H1 (cell line): ENCODE data around the gene SIRT6. TPM values are rescaled to one million over a fixed set of nuclear protein-coding genes. Genes with fewer than 3 reads are reported as not detected.

Source experiments
- CTCF ChIA-PET: fragments of 300-600 bp; sonication (Branson Sonifier 250); formaldehyde crosslinking; loops from one replicate; lab custom pipeline; 2021; ENCODE audit not compliant: partially characterized antibody; lab: Charles Lee
- POLR2A ChIA-PET: fragments of 300-600 bp; sonication (Branson Sonifier 250); formaldehyde crosslinking; loops from one replicate; lab custom pipeline; 2021; ENCODE audit warnings: inconsistent platforms; ENCODE audit not compliant: partially characterized antibody; lab: Charles Lee
- DNase-seq, 2 experiments: peaks; one replicate each; pipeline versions ENCODE4 v3.0.0 to v3.0.0-alpha.2; 2010 to 2022; ENCODE audit warnings: low spot score in 2 of 2, low read depth in 1 of 2, mixed read lengths in 1 of 2
- FAIRE-seq: peaks from 2 replicates; lab custom pipeline; 2011; peaks lifted over from hg19 to GRCh38; lab: Jason Lieb, UNC
- H2AFZ ChIP-seq: 2 replicates; pipeline ENCODE4 v1.8.1; 2012; ENCODE audit warnings: low read length, inconsistent platforms
- H2AK5ac ChIP-seq: 2 replicates; pipeline ENCODE4 v1.6.1; 2013; ENCODE audit warnings: low read depth, low read length
- H2BK120ac ChIP-seq: replicated peaks from 2 replicates; pipeline ENCODE3; 2013; ENCODE audit warnings: low read depth, low read length, inconsistent platforms
- H2BK12ac ChIP-seq: 2 replicates; pipeline ENCODE4 v1.6.1; 2013; ENCODE audit warnings: low read depth, low read length
- H2BK15ac ChIP-seq: 2 replicates; pipeline ENCODE4 v1.6.1; 2013; ENCODE audit warnings: low read length
- H2BK20ac ChIP-seq: 2 replicates; pipeline ENCODE4 v1.6.1; 2013; ENCODE audit warnings: low read length
- H2BK5ac ChIP-seq: 2 replicates; pipeline ENCODE4 v1.6.1; 2013; ENCODE audit warnings: low read depth, low read length
- H3K14ac ChIP-seq: 2 replicates; pipeline ENCODE4 v1.6.1; 2013; ENCODE audit warnings: inconsistent platforms; ENCODE audit not compliant: insufficient read length
- H3K18ac ChIP-seq: 2 replicates; pipeline ENCODE4 v1.6.1; 2013; ENCODE audit warnings: low read length; ENCODE audit errors: extremely low read depth
- H3K23ac ChIP-seq: 2 replicates; pipeline ENCODE4 v1.6.1; 2013; ENCODE audit warnings: inconsistent platforms; ENCODE audit not compliant: insufficient read length
- H3K23me2 ChIP-seq: 2 replicates; pipeline ENCODE4 v1.6.1; 2013; ENCODE audit warnings: low read depth, low read length
- H3K27ac ChIP-seq: 2 replicates; pipeline ENCODE4 v1.6.1; 2011; ENCODE audit warnings: low read depth, low read length, inconsistent platforms
- H3K27me3 ChIP-seq, 4 experiments: replicated peaks in 1 of 4; 1 replicate in 1 of 4; 2 replicates in 3 of 4; pipeline versions ENCODE4 v1.6.1 to v1.8.1; 2011 to 2013; ENCODE audit warnings: low read length in 3 of 4, mild to moderate bottlenecking in 3 of 4, inconsistent platforms in 2 of 4, mixed read lengths in 2 of 4, moderate library complexity in 1 of 4; ENCODE audit not compliant: control insufficient read depth in 3 of 4, insufficient read depth in 3 of 4; ENCODE audit errors: extremely low read depth in 1 of 4
- H3K36me3 ChIP-seq, 4 experiments: 2 replicates each; pipeline versions ENCODE4 v1.6.1 to v1.8.1; 2011 to 2013; ENCODE audit warnings: mild to moderate bottlenecking in 4 of 4, low read length in 3 of 4, moderate library complexity in 2 of 4, control low read depth in 1 of 4, inconsistent platforms in 1 of 4; ENCODE audit not compliant: insufficient read depth in 4 of 4, control insufficient read depth in 2 of 4
- H3K4ac ChIP-seq: replicated peaks from 2 replicates; pipeline ENCODE3; 2013; ENCODE audit warnings: low read length, low read depth, mixed read lengths, inconsistent platforms; ENCODE audit not compliant: insufficient read length
- H3K4me1 ChIP-seq, 4 experiments: replicated peaks in 1 of 4; 1 replicate in 1 of 4; 2 replicates in 3 of 4; pipeline versions ENCODE4 v1.6.1 to v1.8.1; 2011 to 2013; ENCODE audit warnings: low read length in 3 of 4, inconsistent platforms in 2 of 4, mixed read lengths in 1 of 4; ENCODE audit not compliant: insufficient read depth in 4 of 4, control insufficient read depth in 3 of 4
- H3K4me2 ChIP-seq, 2 experiments: 2 replicates each; pipeline versions ENCODE4 v1.6.1 to v1.8.1; 2011 to 2013; ENCODE audit warnings: low read depth in 2 of 2, low read length in 2 of 2, control low read depth in 1 of 2, inconsistent platforms in 1 of 2, mild to moderate bottlenecking in 1 of 2; ENCODE audit not compliant: insufficient read depth in 1 of 2
- H3K4me3 ChIP-seq, 4 experiments: fragments of 200-600, 300-600 bp in 1 of 4; sonication (generic), shearing (Covaris generic), sonication (Bioruptor Twin) in 1 of 4; 2 replicates each; pipeline versions ENCODE4 v1.5.1 to v1.8.1; 2011 to 2016; ENCODE audit warnings: low read length in 4 of 4, low read depth in 3 of 4, control low read depth in 2 of 4, inconsistent platforms in 2 of 4, mild to moderate bottlenecking in 2 of 4, mixed read lengths in 1 of 4, moderate library complexity in 1 of 4; ENCODE audit not compliant: insufficient read depth in 2 of 4; ENCODE audit errors: extremely low read depth in 1 of 4
- H3K56ac ChIP-seq: replicated peaks from 2 replicates; pipeline ENCODE3; 2013; ENCODE audit warnings: low read depth, mild to moderate bottlenecking, mixed read lengths, low read length, inconsistent platforms; ENCODE audit not compliant: insufficient read length
- H3K79me1 ChIP-seq: 2 replicates; pipeline ENCODE4 v1.6.1; 2013; ENCODE audit warnings: low read depth, low read length, control low read depth
- H3K79me2 ChIP-seq, 2 experiments: 2 replicates each; pipeline versions ENCODE4 v1.6.1 to v1.8.1; 2012 to 2013; ENCODE audit warnings: low read length in 2 of 2, mild to moderate bottlenecking in 2 of 2, inconsistent platforms in 1 of 2; ENCODE audit not compliant: insufficient read depth in 2 of 2, control insufficient read depth in 1 of 2
- H3K9ac ChIP-seq, 4 experiments: replicated peaks in 1 of 4; 1 replicate in 1 of 4; 2 replicates in 3 of 4; pipeline versions ENCODE4 v1.6.1 to v1.8.1; 2011 to 2013; ENCODE audit warnings: low read depth in 3 of 4, low read length in 3 of 4, control low read depth in 2 of 4, mild to moderate bottlenecking in 2 of 4, moderate library complexity in 2 of 4, inconsistent platforms in 1 of 4; ENCODE audit errors: extremely low read depth in 1 of 4
- H3K9me3 ChIP-seq, 2 experiments: 2 replicates each; pipeline versions ENCODE4 v1.6.1 to v1.8.1; 2012 to 2013; ENCODE audit warnings: mild to moderate bottlenecking in 2 of 2, moderate library complexity in 2 of 2, control low read depth in 1 of 2, inconsistent platforms in 1 of 2, low read depth in 1 of 2, low read length in 1 of 2, mixed read lengths in 1 of 2; ENCODE audit not compliant: insufficient read depth in 2 of 2
- H4K20me1 ChIP-seq, 2 experiments: replicated peaks in 1 of 2; 2 replicates each; pipeline versions ENCODE3 to v1.8.1; 2011 to 2013; ENCODE audit warnings: inconsistent platforms in 2 of 2, low read length in 2 of 2, mild to moderate bottlenecking in 1 of 2; ENCODE audit not compliant: insufficient read depth in 2 of 2, control insufficient read depth in 1 of 2
- H4K5ac ChIP-seq: 2 replicates; pipeline ENCODE4 v1.6.1; 2013; ENCODE audit warnings: low read length, low read depth, mixed read lengths, inconsistent platforms; ENCODE audit not compliant: insufficient read length
- H4K8ac ChIP-seq: 2 replicates; pipeline ENCODE4 v1.8.0; 2013; ENCODE audit warnings: mild to moderate bottlenecking, moderate library complexity, low read length, inconsistent platforms; ENCODE audit not compliant: insufficient read depth; ENCODE audit errors: extremely low read depth
- H4K91ac ChIP-seq: replicated peaks from 2 replicates; pipeline ENCODE3; 2013; ENCODE audit warnings: low read length, mixed read lengths, inconsistent platforms; ENCODE audit not compliant: insufficient read length
- CBX5 ChIP-seq: fragments of 300-800, 300-1000 bp; sonication (generic); IDR thresholded peaks from 2 replicates; pipeline ENCODE4 v1.7.1; 2016; ENCODE audit warnings: antibody characterized with exemption, low read length, low read depth
- RAD21 ChIP-seq, 2 experiments: IDR thresholded peaks in 1 of 2; conservative IDR thresholded peaks in 1 of 2; 2 replicates each; pipeline ENCODE4 v1.6.1; 2011; ENCODE audit warnings: low read depth in 2 of 2, low read length in 2 of 2, improper control_type of control experiment in 1 of 2, inconsistent platforms in 1 of 2, mild to moderate bottlenecking in 1 of 2, moderate library complexity in 1 of 2
- SAP30 ChIP-seq: fragments of 300-600 bp; sonication (generic); IDR thresholded peaks from 2 replicates; pipeline ENCODE4 v1.7.1; 2012; ENCODE audit warnings: low read length, moderate library complexity, mild to moderate bottlenecking, inconsistent platforms; ENCODE audit not compliant: insufficient read depth, insufficient replicate concordance
- SIN3A ChIP-seq, 2 experiments: IDR thresholded peaks in 1 of 2; conservative IDR thresholded peaks in 1 of 2; 2 replicates each; pipeline ENCODE4 v1.6.1; 2011 to 2012; ENCODE audit warnings: low read length in 2 of 2, improper control_type of control experiment in 1 of 2, low read depth in 1 of 2, mild to moderate bottlenecking in 1 of 2
- SP1 ChIP-seq: IDR thresholded peaks from 2 replicates; pipeline ENCODE4 v1.6.1; 2011; ENCODE audit warnings: low read depth, low read length
- SRF ChIP-seq: IDR thresholded peaks from 2 replicates; pipeline ENCODE4 v1.6.1; 2011; ENCODE audit warnings: mild to moderate bottlenecking, low read depth, low read length, moderate library complexity
- WGBS, 2 experiments: shearing (Covaris generic) in 1 of 2; methylation state at CpG; one replicate each; pipeline versions ENCODE4 v1.1.6 to v1.1.7; 2013 to 2015; ENCODE audit warnings: low lambda C conversion rate in 2 of 2, mixed read lengths in 2 of 2, inconsistent platforms in 1 of 2, low coverage in 1 of 2, missing lambda C conversion rate in 1 of 2; ENCODE audit not compliant: insufficient replicate concordance in 2 of 2, insufficient coverage in 1 of 2, insufficient read length in 1 of 2; ENCODE audit errors: extremely low coverage in 1 of 2, missing lambda C conversion rate in 1 of 2; 5-methylcytosine and 5-hydroxymethylcytosine counted together
- polyA plus RNA-seq, 7 experiments: library from polyadenylated mRNA; depleted of rRNA in 3 of 7; stranded (reverse) in 5 of 7; unstranded in 2 of 7; fragments of >200 nt in 5 of 7; fragments of 200-250 nt in 2 of 7; gene quantifications; 1 replicate in 5 of 7; 2 replicates in 1 of 7; 4 replicates in 1 of 7; pipeline versions ENCODE4 v1.2.1 to v1.2.3, GENCODE V29; 2011 to 2013; ENCODE audit warnings: missing spikeins in 2 of 7, mixed read lengths in 2 of 7
- total RNA-seq: library from RNA; stranded (reverse); fragmentation: NEBNext Ultra II Directional; extraction: Animal tissue kit (Norgen Biotek cat#: 25700); gene quantifications from 2 replicates; pipeline ENCODE4 v1.2.1, GENCODE V29; 2021
- TF ChIP-seq, protein P1 (sequence below), 3 experiments: IDR thresholded peaks; 1 replicate in 2 of 3; 2 replicates in 1 of 3; pipeline versions ENCODE4 v1.5.1 to v1.6.1; 2011; ENCODE audit warnings: low read length in 3 of 3, mild to moderate bottlenecking in 3 of 3, inconsistent platforms in 2 of 3, low read depth in 1 of 3, moderate library complexity in 1 of 3; ENCODE audit not compliant: insufficient read depth in 1 of 3; ENCODE audit errors: control extremely low read depth in 1 of 3

Gene SIRT6
- total and polyA plus RNA-seq, 2 of the 8 experiments (the other 6 are each of a cell fraction or from before 2014, with no cell fraction given), result 25.2 to 27.0 TPM

DNA sequence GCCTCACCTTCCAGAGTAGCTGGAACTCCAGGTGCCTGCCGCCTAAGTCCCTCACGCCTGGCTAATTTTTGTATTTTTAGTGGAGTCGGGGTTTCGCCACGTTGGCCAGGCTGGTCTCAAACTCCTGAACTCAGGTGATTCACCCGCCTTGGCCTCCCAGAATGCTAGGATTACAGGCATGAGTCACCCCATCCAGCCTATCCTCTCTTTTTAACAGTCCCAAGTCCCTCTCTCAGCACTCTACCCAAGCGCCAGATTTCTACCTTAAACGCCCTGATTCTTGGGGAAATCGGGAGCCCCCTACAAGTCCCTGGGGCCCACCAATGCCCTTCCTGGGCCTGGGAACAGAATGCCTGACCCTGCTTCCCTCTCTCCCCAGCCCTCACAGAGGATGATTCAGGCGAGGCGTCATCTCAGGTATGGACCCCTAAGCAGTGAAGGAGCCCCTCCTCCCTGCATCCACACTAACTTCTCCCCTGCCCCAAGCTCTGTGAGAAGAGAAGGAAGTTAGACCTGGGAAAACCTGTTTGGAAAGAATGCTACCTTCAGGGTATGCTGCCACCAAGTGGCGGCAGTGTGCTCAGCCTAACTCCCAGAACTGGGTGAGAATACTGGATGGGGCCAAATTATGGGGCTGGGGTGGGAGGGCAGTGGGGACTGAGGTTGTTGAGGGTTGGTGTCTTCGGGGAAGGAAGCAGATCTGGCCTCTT, 26.2 kb upstream of the SIRT6 start:
- no peak overlapping the region for H3K14ac ChIP-seq
- H4K8ac ChIP-seq, result no peak overlapping the region
- no peak overlapping the region for H2BK5ac ChIP-seq
- no peak overlapping the region for H4K91ac ChIP-seq
- no peaks in the 10 kb centered on the region for H3K27me3 ChIP-seq
- H4K5ac ChIP-seq, result no peak overlapping the region
- H3K18ac ChIP-seq, result no peak overlapping the region
- ChIA-PET POLR2A (interaction anchor here (1.0 to 1.9 kb wide), 3 partner anchors 8 to 38 kb away, joined by 3 to 6 read pairs (median 3); partner anchors contain the start of gene YJU2), CTCF (interaction anchor here (0.6 to 2.9 kb wide), 9 partner anchors 8 to 68 kb away, joined by 3 to 20 read pairs (median 5); no protein-coding TSS in a partner anchor)
- H4K20me1 ChIP-seq, result no peaks in the 10 kb centered on the region
- H3K56ac ChIP-seq, result no peak overlapping the region
- no peak overlapping the region for H2AFZ ChIP-seq
- H3K9me3 ChIP-seq, result no peaks in the 10 kb centered on the region
- no peak overlapping the region for H2AK5ac ChIP-seq
- H2BK12ac ChIP-seq, result no peak overlapping the region
- 81% methylated on average over 11 of the region's 13 CpGs; no CpG with 5 or more reads in 1 of the 2 experiments for WGBS, 2 experiments
- no peaks in the 10 kb centered on the region for H3K79me2 ChIP-seq
- H3K4me1 ChIP-seq, result no peaks in the 10 kb centered on the region; a peak in 1 of 7 replicates
- H3K79me1 ChIP-seq, result no peaks in the 10 kb centered on the region
- H3K4me3 ChIP-seq, result no peak overlapping the region
- no peak overlapping the region for H3K4ac ChIP-seq
- H3K27ac ChIP-seq, result no peak overlapping the region
- no peak overlapping the region for H3K9ac ChIP-seq
- H3K36me3 ChIP-seq, result no peaks in the 10 kb centered on the region
- TF ChIP-seq SIN3A (conservative IDR thresholded peaks at IDR 0.05 in 1 of 2, IDR thresholded peaks at IDR 0.05 in 1 of 2; ENCODE audit: low read depth in 1 of 2, low read length in 2 of 2) (no peak), SAP30 (no peak), SRF (no peak), CBX5 (no peak), RAD21 (IDR thresholded peaks at IDR 0.05 in 1 of 2, conservative IDR thresholded peaks at IDR 0.05 in 1 of 2; ENCODE audit: low read depth in 2 of 2, low read length in 2 of 2) (peak; percentile 33 to 44), SP1 (0 out of 2 replicates have a peak, but pooled peaks have one; percentile 45)
- TF ChIP-seq, protein P1, sequence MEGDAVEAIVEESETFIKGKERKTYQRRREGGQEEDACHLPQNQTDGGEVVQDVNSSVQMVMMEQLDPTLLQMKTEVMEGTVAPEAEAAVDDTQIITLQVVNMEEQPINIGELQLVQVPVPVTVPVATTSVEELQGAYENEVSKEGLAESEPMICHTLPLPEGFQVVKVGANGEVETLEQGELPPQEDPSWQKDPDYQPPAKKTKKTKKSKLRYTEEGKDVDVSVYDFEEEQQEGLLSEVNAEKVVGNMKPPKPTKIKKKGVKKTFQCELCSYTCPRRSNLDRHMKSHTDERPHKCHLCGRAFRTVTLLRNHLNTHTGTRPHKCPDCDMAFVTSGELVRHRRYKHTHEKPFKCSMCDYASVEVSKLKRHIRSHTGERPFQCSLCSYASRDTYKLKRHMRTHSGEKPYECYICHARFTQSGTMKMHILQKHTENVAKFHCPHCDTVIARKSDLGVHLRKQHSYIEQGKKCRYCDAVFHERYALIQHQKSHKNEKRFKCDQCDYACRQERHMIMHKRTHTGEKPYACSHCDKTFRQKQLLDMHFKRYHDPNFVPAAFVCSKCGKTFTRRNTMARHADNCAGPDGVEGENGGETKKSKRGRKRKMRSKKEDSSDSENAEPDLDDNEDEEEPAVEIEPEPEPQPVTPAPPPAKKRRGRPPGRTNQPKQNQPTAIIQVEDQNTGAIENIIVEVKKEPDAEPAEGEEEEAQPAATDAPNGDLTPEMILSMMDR (IDR thresholded peaks at IDR 0.05; ENCODE audit: control extremely low read depth in 1 of 3, insufficient read depth in 1 of 3, low read depth in 1 of 3, low read length in 3 of 3), result peak; percentile 52 to 71 (median 54); a peak in 3 of 4 replicates
- H3K4me2 ChIP-seq, result no peak overlapping the region
- no peak overlapping the region for H2BK15ac ChIP-seq
- H2BK20ac ChIP-seq, result no peak overlapping the region
- H2BK120ac ChIP-seq, result no peak overlapping the region
- FAIRE-seq (no peak), DNase-seq (peak in 1 of 2 experiments; percentile 64)
- H3K23ac ChIP-seq, result no peak overlapping the region
- H3K23me2 ChIP-seq, result no peaks in the 10 kb centered on the region
